Ureter (tissue), 1 donor: ENCODE results near the gene CCL16. TPM values are rescaled to one million over a fixed set of nuclear protein-coding genes. Genes with fewer than 3 reads are reported as not detected.
"Not testable (repeated sequence)": the region's sequence is repeated elsewhere in the genome, so short reads cannot be mapped to it uniquely, and the experiment has no call there.

Experiments
- DNase-seq: peaks from one replicate; pipeline ENCODE4 v3.0.0-alpha.2; 2020; ENCODE audit warnings: low spot score
- total RNA-seq: library from RNA; stranded (reverse); gene quantifications from one replicate; pipeline ENCODE4 v1.2.4, GENCODE V29; 2023
- donor health status: DM: yes; HTN: yes; CAD: no.

Gene CCL16
- total RNA-seq, 1 donor from 2014 or later = 1.6 TPM

DNA sequence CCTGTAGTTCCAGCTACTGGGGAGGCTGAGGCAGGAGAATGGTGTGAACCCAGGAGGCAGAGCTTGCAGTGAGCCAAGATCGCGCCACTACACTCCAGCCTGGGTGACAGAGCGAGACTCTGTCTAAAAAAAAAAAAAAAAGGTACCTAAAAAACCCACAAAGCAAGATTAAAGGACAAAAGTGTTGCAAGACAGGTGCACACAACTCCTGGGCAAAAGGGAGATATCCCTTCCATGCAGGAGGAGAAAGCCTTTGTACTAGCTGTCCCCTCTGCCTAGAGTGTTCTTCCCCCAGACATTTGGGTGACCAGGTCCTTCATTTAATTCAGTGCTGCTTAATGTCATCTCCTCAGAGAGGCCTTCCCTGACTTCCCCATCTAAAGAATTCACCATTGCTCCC, 42.8 kb downstream of the CCL16 start:
- not testable (repeated sequence) for DNase-seq

GRCh38 chr17:35936063-35936462, 45.2 kb downstream of the CCL16 start:
- no peak for DNase-seq

DNA sequence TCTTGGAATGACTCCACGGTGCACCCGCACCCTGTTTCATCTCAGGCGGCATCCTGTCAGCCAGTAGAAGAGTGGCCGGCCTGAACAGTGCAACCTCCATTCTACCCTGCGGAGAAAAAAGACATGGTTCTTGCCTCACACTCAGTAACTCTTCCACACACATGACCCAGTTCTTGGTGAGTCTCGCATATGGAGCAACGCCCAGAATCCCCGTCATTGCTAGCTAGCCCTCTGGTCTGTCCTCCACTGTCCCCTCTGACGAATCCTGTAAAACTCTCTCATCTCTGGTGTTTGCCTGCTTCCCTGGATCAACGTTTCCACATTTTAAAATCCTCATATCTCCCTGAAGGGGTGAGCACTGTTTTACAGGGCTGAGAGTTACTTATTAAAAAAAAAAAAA, 46.5 kb downstream of the CCL16 start:
- no peak for DNase-seq

- DNase-seq = no peak
Measured at GRCh38 chr17:35932586-35932985, 48.7 kb downstream of the CCL16 start.

GRCh38 chr17:35931794-35932425, 49.4 kb downstream of the CCL16 start:
- no peak for DNase-seq

GRCh38 chr17:35930211-35931065, 50.9 kb downstream of the CCL16 start, which contains the start of gene RDM1:
Gene RDM1 (minus strand): TSS chr17:35930773. CDS start chr17:35930727, 46 bp downstream.
- peak; percentile 62 for DNase-seq

- no peak for DNase-seq
Measured at GRCh38 chr17:35927714-35928113, 53.6 kb downstream of the CCL16 start.

Other genes with a start within 250 kb of the CCL16 start
- gene RASL10B, start 249.9 kb downstream of the CCL16 start, total RNA-seq = 2.7 TPM
- gene GAS2L2, start 228.3 kb downstream of the CCL16 start, total RNA-seq = not detected
- gene C17orf50, start 220.6 kb downstream of the CCL16 start, total RNA-seq = not detected
- 23.5 TPM for gene MMP28, start 185.9 kb downstream of the CCL16 start, total RNA-seq
- 269 TPM for gene TAF15, start 172.0 kb downstream of the CCL16 start, total RNA-seq
- 0.21 TPM for gene HEATR9, start 112.6 kb downstream of the CCL16 start, total RNA-seq
- 12.1 TPM for gene CCL5, start 101.1 kb downstream of the CCL16 start, total RNA-seq
- 1.1 TPM for gene RDM1, start 50.7 kb downstream of the CCL16 start, total RNA-seq
- gene LYZL6, start 37.8 kb downstream of the CCL16 start, total RNA-seq = not detected
- 46.9 TPM for gene CCL14, start 5.2 kb upstream of the CCL16 start, total RNA-seq
- 37.7 TPM for gene CCL15, start 20.1 kb upstream of the CCL16 start, total RNA-seq
- 6.3 TPM for gene CCL23, start 36.5 kb upstream of the CCL16 start, total RNA-seq
- gene CCL18, start 82.8 kb upstream of the CCL16 start, total RNA-seq = 11.1 TPM
- gene CCL3, start 108.6 kb upstream of the CCL16 start, total RNA-seq = 0.78 TPM
- gene CCL4, start 122.3 kb upstream of the CCL16 start, total RNA-seq = 6.1 TPM
- gene TBC1D3B, start 195.1 kb upstream of the CCL16 start, total RNA-seq = 13.6 TPM
- gene CCL3L1, start 215.3 kb upstream of the CCL16 start, total RNA-seq = not detected
- gene CCL4L2, start 229.6 kb upstream of the CCL16 start, total RNA-seq = 0.81 TPM